RWPE2 (cell line): ENCODE results near the gene ITPK1.
"Not testable (repeated sequence)": the region's sequence is repeated elsewhere in the genome, so short reads cannot be mapped to it uniquely, and the experiment has no call there.

Source experiments
- ATAC-seq: fragments of 200-7000 bp; cut with Tn5 transposase; 3 replicates; pipeline ENCODE4 v1.9.1; 2021; ENCODE audit warnings: low read depth
- DNase-seq: peaks from one replicate; pipeline ENCODE4 v3.0.0-alpha.2; 2020; ENCODE audit warnings: low spot score
- H3K27ac ChIP-seq: fragments of 450-650 bp; 2 replicates; pipeline ENCODE4 v1.5.1; 2017; ENCODE audit warnings: mild to moderate bottlenecking; ENCODE audit not compliant: poor library complexity, severe bottlenecking
- H3K27me3 ChIP-seq: fragments of 250-450 bp; sonication (Bioruptor Pico); 2 replicates; pipeline ENCODE4 v1.5.1; 2021; ENCODE audit warnings: mild to moderate bottlenecking, moderate library complexity; ENCODE audit not compliant: insufficient read depth, poor library complexity, severe bottlenecking
- H3K36me3 ChIP-seq: fragments of 250-450 bp; sonication (Bioruptor Pico); 2 replicates; pipeline ENCODE4 v1.5.1; 2020; ENCODE audit warnings: low read depth, mild to moderate bottlenecking, moderate library complexity
- H3K4me1 ChIP-seq: fragments of 250-450 bp; sonication (Bioruptor Pico); 2 replicates; pipeline ENCODE4 v1.5.1; 2021; ENCODE audit warnings: mild to moderate bottlenecking, moderate library complexity; ENCODE audit not compliant: insufficient read depth, poor library complexity, severe bottlenecking
- H3K4me3 ChIP-seq: fragments of 250-450 bp; sonication (Bioruptor Pico); 2 replicates; pipeline ENCODE4 v1.5.1; 2021; ENCODE audit warnings: mild to moderate bottlenecking, moderate library complexity; ENCODE audit not compliant: severe bottlenecking
- H3K9me3 ChIP-seq: fragments of 250-450 bp; sonication (Bioruptor Pico); 2 replicates; pipeline ENCODE4 v1.5.1; 2021; ENCODE audit warnings: mild to moderate bottlenecking, moderate library complexity; ENCODE audit not compliant: severe bottlenecking
- TF ChIP-seq, protein P1 (sequence below): fragments of 450-650 bp; IDR thresholded peaks from one replicate; pipeline ENCODE4 v1.5.1; 2017; ENCODE audit warnings: mild to moderate bottlenecking, moderate library complexity; ENCODE audit not compliant: poor library complexity, severe bottlenecking

Gene ITPK1

DNA sequence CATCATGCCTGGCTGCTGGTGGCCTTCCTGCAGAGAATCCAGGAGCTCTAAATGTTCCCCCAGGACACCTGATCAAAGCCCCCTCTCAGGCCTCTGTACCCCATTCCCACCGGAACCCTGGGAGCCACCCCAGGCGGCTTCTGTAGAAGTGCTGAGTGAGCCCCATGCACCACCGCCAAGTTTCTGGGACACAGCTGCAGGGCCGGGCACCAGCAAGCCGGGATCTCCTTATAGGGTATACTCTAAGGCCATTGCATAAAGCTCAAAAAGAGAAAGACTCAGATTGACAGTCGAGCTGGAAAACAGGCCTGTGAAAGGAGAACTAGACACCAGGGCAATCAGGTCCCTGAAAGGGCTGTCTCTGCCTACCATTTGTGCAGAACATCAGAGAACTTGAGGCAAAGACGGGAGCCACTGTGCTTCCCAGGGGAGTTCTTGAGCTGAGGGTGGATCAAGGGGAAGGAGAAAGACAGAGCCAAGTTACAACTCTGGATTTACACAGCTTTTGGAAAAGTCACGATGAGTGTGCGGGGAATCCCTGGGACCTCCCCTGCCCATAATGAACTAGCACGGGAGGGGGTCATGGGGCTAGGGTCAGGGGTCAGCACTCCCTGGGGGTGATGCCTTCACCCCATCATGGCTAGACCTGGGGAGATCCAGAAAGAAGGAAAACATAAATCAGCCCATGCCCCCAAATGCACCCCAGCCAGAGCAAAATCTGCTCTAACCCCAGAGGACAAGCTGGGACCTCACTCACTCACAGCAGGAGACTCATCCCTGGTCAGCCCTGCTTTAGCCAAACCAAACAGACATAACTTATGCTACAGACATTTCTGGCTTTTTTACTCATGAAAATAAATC, 51.1 kb downstream of the ITPK1 start:
- peaks cover 7% of the 10 kb centered on the region for H3K4me1 ChIP-seq
- no peaks in the 10 kb centered on the region for H3K9me3 ChIP-seq
- H3K27me3 ChIP-seq: no peaks in the 10 kb centered on the region
- H3K27ac ChIP-seq: no peak overlapping the region
- H3K4me3 ChIP-seq: no peak overlapping the region
- TF ChIP-seq, protein P1, sequence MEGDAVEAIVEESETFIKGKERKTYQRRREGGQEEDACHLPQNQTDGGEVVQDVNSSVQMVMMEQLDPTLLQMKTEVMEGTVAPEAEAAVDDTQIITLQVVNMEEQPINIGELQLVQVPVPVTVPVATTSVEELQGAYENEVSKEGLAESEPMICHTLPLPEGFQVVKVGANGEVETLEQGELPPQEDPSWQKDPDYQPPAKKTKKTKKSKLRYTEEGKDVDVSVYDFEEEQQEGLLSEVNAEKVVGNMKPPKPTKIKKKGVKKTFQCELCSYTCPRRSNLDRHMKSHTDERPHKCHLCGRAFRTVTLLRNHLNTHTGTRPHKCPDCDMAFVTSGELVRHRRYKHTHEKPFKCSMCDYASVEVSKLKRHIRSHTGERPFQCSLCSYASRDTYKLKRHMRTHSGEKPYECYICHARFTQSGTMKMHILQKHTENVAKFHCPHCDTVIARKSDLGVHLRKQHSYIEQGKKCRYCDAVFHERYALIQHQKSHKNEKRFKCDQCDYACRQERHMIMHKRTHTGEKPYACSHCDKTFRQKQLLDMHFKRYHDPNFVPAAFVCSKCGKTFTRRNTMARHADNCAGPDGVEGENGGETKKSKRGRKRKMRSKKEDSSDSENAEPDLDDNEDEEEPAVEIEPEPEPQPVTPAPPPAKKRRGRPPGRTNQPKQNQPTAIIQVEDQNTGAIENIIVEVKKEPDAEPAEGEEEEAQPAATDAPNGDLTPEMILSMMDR: no peak
- DNase-seq (no peak), ATAC-seq (no peak)
- H3K36me3 ChIP-seq: peaks cover 3% of the 10 kb centered on the region; the same call in 1 of the 2 replicates

DNA sequence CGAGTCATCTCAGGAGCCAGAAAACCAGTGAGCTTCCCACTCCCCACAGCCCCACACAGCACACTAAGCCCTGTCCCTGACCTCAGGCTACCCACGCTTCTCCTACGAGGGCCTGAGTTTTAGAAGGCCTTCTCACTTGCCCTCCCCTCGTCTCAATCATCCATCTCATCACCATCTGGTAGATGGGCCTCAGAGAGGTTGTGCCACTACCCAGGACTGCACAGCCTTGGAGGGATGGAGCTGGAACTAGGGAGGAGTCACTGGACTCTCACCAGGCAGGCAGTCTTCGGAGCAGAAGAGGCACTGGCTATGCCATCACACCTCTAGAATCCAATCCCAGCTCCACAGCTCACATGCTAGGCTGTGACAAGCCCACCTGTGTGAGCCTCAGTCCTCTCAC, 52.3 kb downstream of the ITPK1 start:
- TF ChIP-seq, protein P1: no peak
- ATAC-seq: no peak
- peaks cover 7% of the 10 kb centered on the region for H3K4me1 ChIP-seq
- no peak overlapping the region for H3K4me3 ChIP-seq
- DNase-seq: no peak
- no peak overlapping the region for H3K27ac ChIP-seq
- H3K9me3 ChIP-seq: no peaks in the 10 kb centered on the region
- peaks cover 3% of the 10 kb centered on the region; the same call in 1 of the 2 replicates for H3K36me3 ChIP-seq
- H3K27me3 ChIP-seq: no peaks in the 10 kb centered on the region

DNA sequence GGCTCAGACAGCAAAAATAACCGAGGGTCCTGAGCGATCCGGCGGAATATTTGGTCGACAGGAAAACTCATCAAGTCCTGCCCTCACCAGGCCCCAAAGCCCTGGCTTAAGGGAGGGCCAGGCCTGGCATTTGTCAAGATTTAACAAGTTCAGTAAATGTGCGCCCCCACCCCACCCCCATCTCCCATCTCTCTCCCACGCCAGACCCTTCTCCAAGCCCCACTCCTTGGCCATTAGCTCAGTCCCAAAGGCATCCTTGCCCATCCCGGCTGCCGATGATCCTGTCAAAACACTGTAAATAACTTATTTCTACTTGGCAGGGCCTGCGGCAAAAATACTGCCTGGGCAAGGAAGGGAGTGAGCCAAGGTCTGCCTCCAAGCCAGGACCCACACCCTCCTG, 52.8 kb downstream of the ITPK1 start:
- TF ChIP-seq, protein P1: no peak
- Histone ChIP-seq H3K27me3 (no peaks in the 10 kb centered on the region), H3K9me3 (no peaks in the 10 kb centered on the region), H3K36me3 (peaks cover 3% of the 10 kb centered on the region; the same call in 1 of the 2 replicates), H3K27ac (no peak overlapping the region), H3K4me1 (peaks cover 7% of the 10 kb centered on the region), H3K4me3 (no peak overlapping the region)
- ATAC-seq (no peak), DNase-seq (no peak)

DNA sequence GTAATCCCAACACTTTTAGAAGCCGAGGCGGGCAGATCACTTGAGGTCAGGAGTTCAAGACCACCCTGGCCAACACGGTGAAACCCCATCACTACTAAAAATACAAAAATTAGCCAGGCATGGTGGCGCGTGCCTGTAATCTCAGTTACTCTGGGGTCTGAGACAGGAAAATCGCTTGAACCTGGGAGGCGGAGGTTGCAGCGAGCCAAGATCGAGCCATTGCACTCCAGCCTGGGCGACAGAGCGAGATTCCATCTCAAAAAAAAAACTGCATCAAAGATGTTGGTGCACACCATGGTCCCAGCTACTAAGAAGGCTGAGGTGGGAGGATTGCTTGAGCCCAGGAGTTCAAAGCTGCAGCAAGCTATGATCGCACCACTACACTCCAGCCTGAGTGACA, 53.7 kb downstream of the ITPK1 start:
- not testable (repeated sequence) for H3K27me3 ChIP-seq, H3K9me3 ChIP-seq, DNase-seq, H3K36me3 ChIP-seq, ATAC-seq, H3K4me1 ChIP-seq, H3K4me3 ChIP-seq, H3K27ac ChIP-seq

DNA sequence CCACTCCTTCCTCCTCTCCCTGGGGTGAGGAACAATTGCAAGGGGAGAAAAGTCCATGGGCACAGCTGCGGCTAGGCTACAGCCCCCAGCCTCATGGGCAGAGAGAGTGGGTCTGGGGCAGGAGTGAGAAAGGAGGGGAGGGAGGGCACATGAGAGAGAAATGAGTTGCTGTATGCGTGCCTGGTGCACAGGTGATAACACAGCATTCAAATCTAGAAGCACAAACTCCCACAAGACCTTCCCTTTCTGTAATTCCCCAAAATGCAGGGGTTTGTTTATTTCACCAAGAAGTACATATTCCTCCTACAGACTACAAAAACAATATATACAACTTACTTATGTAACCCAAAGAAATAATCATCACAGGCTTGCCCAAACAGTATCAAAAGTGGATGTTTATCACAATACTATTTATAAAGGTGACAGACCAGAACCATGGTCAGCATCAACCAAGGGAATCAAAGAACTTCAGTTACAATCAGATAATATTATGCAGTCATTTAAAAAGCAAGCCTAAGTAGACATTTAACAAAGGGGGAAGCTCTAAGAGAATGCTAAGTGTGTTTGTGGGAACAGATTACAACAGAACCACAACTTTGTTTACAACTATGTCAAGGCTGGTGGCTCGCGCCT, 54.2 kb downstream of the ITPK1 start:
- ATAC-seq: no peak
- H3K36me3 ChIP-seq: peaks cover 6% of the 10 kb centered on the region; the same call in 1 of the 2 replicates
- H3K27ac ChIP-seq: no peak overlapping the region

More for the DNA sequence above, 54.2 kb downstream of the ITPK1 start:
- TF ChIP-seq, protein P1: no peak
- peaks cover 12% of the 10 kb centered on the region for H3K4me1 ChIP-seq
- H3K4me3 ChIP-seq: no peak overlapping the region
- no peak for DNase-seq
- H3K27me3 ChIP-seq: no peaks in the 10 kb centered on the region
- no peaks in the 10 kb centered on the region for H3K9me3 ChIP-seq
